GM12801 (cell line): ENCODE data around the gene DACH1.

Experiments
- CTCF ChIP-seq: IDR thresholded peaks from one replicate; pipeline ENCODE4 v1.5.1; 2011; ENCODE audit warnings: control low read depth; ENCODE audit not compliant: insufficient read length; ENCODE audit errors: extremely low read depth

DACH1 gene

GRCh38 chr13:71867131-71867814 lies at the start of gene DACH1:
DACH1 (minus strand) TSS chr13:71867204.
- no peak for TF ChIP-seq CTCF

GRCh38 chr13:71913717-71914116 lies 46.7 kb upstream of the DACH1 start:
- no peak for TF ChIP-seq CTCF

GRCh38 chr13:71912524-71912923 lies 45.5 kb upstream of the DACH1 start:
- no peak for TF ChIP-seq CTCF

GRCh38 chr13:71906448-71906847 lies 39.4 kb upstream of the DACH1 start:
- no peak for TF ChIP-seq CTCF

- TF ChIP-seq CTCF = no peak
Measured at GRCh38 chr13:71902676-71903075, 35.7 kb upstream of the DACH1 start.

GRCh38 chr13:71886880-71887279 lies 19.9 kb upstream of the DACH1 start:
- TF ChIP-seq CTCF = no peak

- TF ChIP-seq CTCF = no peak
Measured at GRCh38 chr13:71882120-71882519, 15.1 kb upstream of the DACH1 start.
